GM12878 (cell line): ENCODE data around the gene NME7. TPM values are rescaled to one million over a fixed set of nuclear protein-coding genes. Genes with fewer than 3 reads are reported as not detected.

ENCODE experiments used
- ATAC-seq: fragments of 200-7000 bp; cut with Tn5 transposase; 3 replicates; pipeline ENCODE4 v1.9.1; 2020; ENCODE audit warnings: mild to moderate bottlenecking, moderate library complexity
- BruUV-seq: library from RNA; stranded (reverse); fragments of 400-500 nt; replicated peaks from 2 replicates; lab custom pipeline; 2021; lab: Mats Ljungman, UMichigan
- CTCF ChIA-PET: fragments of 300-600 bp; sonication (Branson Sonifier 250); formaldehyde crosslinking; extraction: SDS; loops from one replicate; lab custom pipeline; 2021; ENCODE audit warnings: inconsistent platforms; lab: Yijun Ruan, JAX
- POLR2A ChIA-PET: fragments of 350-600 bp; formaldehyde crosslinking; extraction: SDS; loops from one replicate; lab custom pipeline; 2021; ENCODE audit warnings: inconsistent platforms; lab: Charles Lee
- RAD21 ChIA-PET: fragments of 300-600 bp; sonication (Branson Sonifier 250); formaldehyde crosslinking; loops from one replicate; lab custom pipeline; 2023; ENCODE audit warnings: antibody characterized with exemption; ENCODE audit not compliant: unreplicated experiment; lab: Charles Lee
- SMC1A ChIA-PET: fragments of 300-600 bp; sonication (Branson Sonifier 250); formaldehyde crosslinking; loops from one replicate; lab custom pipeline; 2023; ENCODE audit not compliant: unreplicated experiment, uncharacterized antibody; lab: Charles Lee
- DNase-seq: peaks from one replicate; pipeline ENCODE4 v3.0.0-alpha.2; 2011; ENCODE audit warnings: low read depth, low spot score
- FAIRE-seq: peaks from 3 replicates; lab custom pipeline; 2011; peaks lifted over from hg19 to GRCh38; lab: Jason Lieb, UNC
- H2AFZ ChIP-seq: 2 replicates; pipeline ENCODE4 v1.6.0; 2011; ENCODE audit warnings: low read depth, low read length, control low read depth; ENCODE audit not compliant: control insufficient read depth
- H3K27ac ChIP-seq: 2 replicates; pipeline ENCODE4 v1.5.1; 2011; ENCODE audit warnings: control low read depth; ENCODE audit not compliant: control insufficient read depth, insufficient read depth
- H3K27me3 ChIP-seq, 2 experiments: replicated peaks in 1 of 2; 2 replicates each; pipeline versions ENCODE4 v1.6.0 to v1.6.1; 2011; ENCODE audit warnings: low read length in 1 of 2; ENCODE audit not compliant: control insufficient read depth in 2 of 2, insufficient read depth in 2 of 2
- H3K36me3 ChIP-seq, 2 experiments: 2 replicates each; pipeline ENCODE4 v1.5.1; 2011; ENCODE audit warnings: low read length in 1 of 2; ENCODE audit not compliant: control insufficient read depth in 2 of 2, insufficient read depth in 2 of 2
- H3K4me1 ChIP-seq: 2 replicates; pipeline ENCODE4 v1.6.1; 2011; ENCODE audit warnings: mild to moderate bottlenecking, low read length, moderate library complexity, mixed read lengths; ENCODE audit not compliant: control insufficient read depth, insufficient read depth
- H3K4me2 ChIP-seq: 2 replicates; pipeline ENCODE4 v1.6.0; 2011; ENCODE audit warnings: control low read depth; ENCODE audit not compliant: control insufficient read depth, insufficient read depth
- H3K4me3 ChIP-seq: fragments of 200-600 bp; sonication (generic); 2 replicates; pipeline ENCODE4 v1.5.1; 2016
- H3K79me2 ChIP-seq: 2 replicates; pipeline ENCODE4 v1.6.0; 2011; ENCODE audit warnings: low read length; ENCODE audit not compliant: control insufficient read depth, insufficient read depth
- H3K9ac ChIP-seq: 2 replicates; pipeline ENCODE4 v1.8.0; 2011; ENCODE audit warnings: low read length, control low read depth, mixed read lengths; ENCODE audit not compliant: control insufficient read depth, insufficient read depth
- H3K9me3 ChIP-seq: replicated peaks from 3 replicates; pipeline ENCODE4 v1.5.1; 2011; ENCODE audit warnings: mild to moderate bottlenecking, low read length; ENCODE audit not compliant: control insufficient read depth, insufficient read depth
- H4K20me1 ChIP-seq: 2 replicates; pipeline ENCODE4 v1.6.0; 2011; ENCODE audit not compliant: control insufficient read depth, insufficient read depth
- BACH1 ChIP-seq: fragments of 450-650 bp; IDR thresholded peaks from 2 replicates; pipeline ENCODE4 v1.6.1; 2017; ENCODE audit warnings: mild to moderate bottlenecking, borderline replicate concordance
- BCL11A ChIP-seq: IDR thresholded peaks from 2 replicates; pipeline ENCODE4 v1.6.1; 2011; ENCODE audit warnings: low read depth, low read length
- BHLHE40 ChIP-seq, 2 experiments: fragments of 450-650 bp in 1 of 2; IDR thresholded peaks; 2 replicates each; pipeline ENCODE4 v1.6.1; 2011 to 2017; ENCODE audit warnings: low read depth in 2 of 2, borderline replicate concordance in 1 of 2, improper control_type of control experiment in 1 of 2, low read length in 1 of 2, mild to moderate bottlenecking in 1 of 2
- BMI1 ChIP-seq: fragments of 450-650 bp; IDR thresholded peaks from 2 replicates; pipeline ENCODE4 v1.6.1; 2016; ENCODE audit warnings: mild to moderate bottlenecking, moderate library complexity, borderline replicate concordance
- DPF2 ChIP-seq: fragments of 450-650 bp; IDR thresholded peaks from 2 replicates; pipeline ENCODE4 v1.6.1; 2017; ENCODE audit warnings: mild to moderate bottlenecking
- EZH2 ChIP-seq: IDR thresholded peaks from 2 replicates; pipeline ENCODE4 v1.6.1; 2012; ENCODE audit warnings: low read depth, mild to moderate bottlenecking, control low read depth, inconsistent platforms, low read length, borderline replicate concordance; ENCODE audit not compliant: control insufficient read depth
- FOXM1 ChIP-seq: IDR thresholded peaks from 2 replicates; pipeline ENCODE4 v1.6.1; 2012; ENCODE audit warnings: low read depth, mild to moderate bottlenecking, inconsistent platforms, low read length, moderate library complexity
- HDAC6 ChIP-seq: fragments of 200-600 bp; sonication (generic); IDR thresholded peaks from one replicate; pipeline ENCODE4 v1.8.0; 2017; ENCODE audit warnings: antibody characterized with exemption; ENCODE audit not compliant: unreplicated experiment
- IKZF1 ChIP-seq: fragments of 450-650 bp; conservative IDR thresholded peaks from 2 replicates; pipeline ENCODE4 v1.6.1; 2017; ENCODE audit warnings: antibody characterized with exemption, mild to moderate bottlenecking
- NFIC ChIP-seq: IDR thresholded peaks from 2 replicates; pipeline ENCODE4 v1.6.1; 2012; ENCODE audit warnings: low read depth, mild to moderate bottlenecking, inconsistent platforms, low read length, moderate library complexity
- NR2C2 ChIP-seq: IDR thresholded peaks from 2 replicates; pipeline ENCODE4 v1.6.1; 2011; ENCODE audit warnings: borderline replicate concordance, low read depth; ENCODE audit not compliant: control insufficient read depth, insufficient read length
- PML ChIP-seq: IDR thresholded peaks from 2 replicates; pipeline ENCODE4 v1.6.1; 2012; ENCODE audit warnings: low read length, inconsistent platforms
- SMC3 ChIP-seq: IDR thresholded peaks from 2 replicates; pipeline ENCODE4 v1.6.1; 2011; ENCODE audit warnings: low read length, improper control_type of control experiment, borderline replicate concordance
- SUPT20H ChIP-seq: IDR thresholded peaks from 2 replicates; pipeline ENCODE4 v1.6.1; 2011; ENCODE audit warnings: low read depth, mild to moderate bottlenecking, low read length, moderate library complexity, borderline replicate concordance; ENCODE audit not compliant: control insufficient read depth
- TARDBP ChIP-seq: IDR thresholded peaks from 2 replicates; pipeline ENCODE4 v1.6.1; 2016; ENCODE audit warnings: borderline replicate concordance
- TCF7 ChIP-seq: IDR thresholded peaks from 2 replicates; pipeline ENCODE4 v1.6.1; 2014; ENCODE audit warnings: antibody characterized with exemption, borderline replicate concordance
- ZNF274 ChIP-seq: IDR thresholded peaks from one replicate; pipeline ENCODE4 v1.8.0; 2011; ENCODE audit not compliant: insufficient read length, insufficient read depth
- WGBS: methylation state at CpG from one replicate; pipeline ENCODE4 v1.1.6; 2016; ENCODE audit warnings: low lambda C conversion rate; ENCODE audit not compliant: insufficient replicate concordance, insufficient coverage; ENCODE audit errors: missing lambda C conversion rate; 5-methylcytosine and 5-hydroxymethylcytosine counted together
- in situ Hi-C: fragments of 300-500 bp; cut with MboI; formaldehyde crosslinking; loops from 9 replicates; pipeline ENCODE4 v1.14.3; 2018; ENCODE audit warnings: mixed read lengths
- intact Hi-C: fragments of 100-400 bp; cut with micrococcal nuclease; formaldehyde crosslinking; loops from one replicate; pipeline ENCODE4 v1.14.2; 2022; ENCODE audit not compliant: unreplicated experiment
- polyA plus RNA-seq, 11 experiments: library from polyadenylated mRNA; depleted of rRNA in 4 of 11; unstranded in 6 of 11; stranded (reverse) in 5 of 11; fragments of >200 nt; fragmentation: Nextera tagmentation in 4 of 11; fragmentation: Illumina TruSeq in 1 of 11; extraction: Ambion mirVana in 4 of 11; extraction: Trizol in 1 of 11; gene quantifications; 1 replicate in 1 of 11; 2 replicates in 10 of 11; pipeline versions ENCODE4 v1.2.1 to v1.2.3, GENCODE V29; 2011 to 2016; ENCODE audit warnings: inconsistent platforms in 2 of 11, missing spikeins in 2 of 11, low read depth in 1 of 11
- total RNA-seq, 4 experiments: library from RNA; depleted of rRNA in 3 of 4; stranded (reverse); fragments of >200 nt in 3 of 4; fragmentation: Illumina TruSeq in 1 of 4; extraction: Trizol in 1 of 4; gene quantifications; 2 replicates each; pipeline versions ENCODE4 v1.2.1 to v1.2.3, GENCODE V29; 2013 to 2021
- TF ChIP-seq, protein P1 (sequence below): fragments of 450-650 bp; formaldehyde crosslinking; IDR thresholded peaks from 2 replicates; pipeline ENCODE4 v1.5.0; 2022; ENCODE audit warnings: mild to moderate bottlenecking, missing genetic modification characterization
- TF ChIP-seq, protein P2 (sequence below): IDR thresholded peaks from 2 replicates; pipeline ENCODE4 v1.6.1; 2011; ENCODE audit warnings: low read depth, low read length, improper control_type of control experiment, borderline replicate concordance

Gene NME7
- total and polyA plus RNA-seq, 10 of the 15 experiments (the other 5 are each of a cell fraction or from before 2014, with no cell fraction given) = 1.5 to 15.6 (median 7.2) TPM

DNA sequence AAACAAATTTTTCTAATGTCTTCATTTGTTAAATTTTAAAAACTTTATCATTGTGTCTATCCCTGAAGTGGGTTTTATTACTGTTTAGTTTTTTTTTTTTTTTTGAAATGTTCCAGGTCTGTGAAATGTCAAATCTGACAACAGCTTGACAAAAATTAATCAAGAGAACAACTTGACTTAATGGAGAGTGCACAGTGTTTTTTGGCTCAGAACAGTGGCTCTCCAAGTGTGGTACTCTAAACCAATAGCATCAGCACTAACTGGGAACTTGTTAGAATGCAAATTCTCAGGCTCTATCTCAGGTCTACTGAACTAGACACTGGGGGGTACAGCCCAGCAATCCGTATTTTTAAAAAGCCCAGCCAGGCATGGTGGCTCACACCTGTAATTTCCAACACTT lies 211.9 kb downstream of the NME7 start (continued):
- TF ChIP-seq, protein P1, sequence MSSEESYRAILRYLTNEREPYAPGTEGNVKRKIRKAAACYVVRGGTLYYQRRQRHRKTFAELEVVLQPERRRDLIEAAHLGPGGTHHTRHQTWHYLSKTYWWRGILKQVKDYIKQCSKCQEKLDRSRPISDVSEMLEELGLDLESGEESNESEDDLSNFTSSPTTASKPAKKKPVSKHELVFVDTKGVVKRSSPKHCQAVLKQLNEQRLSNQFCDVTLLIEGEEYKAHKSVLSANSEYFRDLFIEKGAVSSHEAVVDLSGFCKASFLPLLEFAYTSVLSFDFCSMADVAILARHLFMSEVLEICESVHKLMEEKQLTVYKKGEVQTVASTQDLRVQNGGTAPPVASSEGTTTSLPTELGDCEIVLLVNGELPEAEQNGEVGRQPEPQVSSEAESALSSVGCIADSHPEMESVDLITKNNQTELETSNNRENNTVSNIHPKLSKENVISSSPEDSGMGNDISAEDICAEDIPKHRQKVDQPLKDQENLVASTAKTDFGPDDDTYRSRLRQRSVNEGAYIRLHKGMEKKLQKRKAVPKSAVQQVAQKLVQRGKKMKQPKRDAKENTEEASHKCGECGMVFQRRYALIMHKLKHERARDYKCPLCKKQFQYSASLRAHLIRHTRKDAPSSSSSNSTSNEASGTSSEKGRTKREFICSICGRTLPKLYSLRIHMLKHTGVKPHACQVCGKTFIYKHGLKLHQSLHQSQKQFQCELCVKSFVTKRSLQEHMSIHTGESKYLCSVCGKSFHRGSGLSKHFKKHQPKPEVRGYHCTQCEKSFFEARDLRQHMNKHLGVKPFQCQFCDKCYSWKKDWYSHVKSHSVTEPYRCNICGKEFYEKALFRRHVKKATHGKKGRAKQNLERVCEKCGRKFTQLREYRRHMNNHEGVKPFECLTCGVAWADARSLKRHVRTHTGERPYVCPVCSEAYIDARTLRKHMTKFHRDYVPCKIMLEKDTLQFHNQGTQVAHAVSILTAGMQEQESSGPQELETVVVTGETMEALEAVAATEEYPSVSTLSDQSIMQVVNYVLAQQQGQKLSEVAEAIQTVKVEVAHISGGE (CRISPR knock-in tag) = no peak
- no peak for TF ChIP-seq TARDBP

DNA sequence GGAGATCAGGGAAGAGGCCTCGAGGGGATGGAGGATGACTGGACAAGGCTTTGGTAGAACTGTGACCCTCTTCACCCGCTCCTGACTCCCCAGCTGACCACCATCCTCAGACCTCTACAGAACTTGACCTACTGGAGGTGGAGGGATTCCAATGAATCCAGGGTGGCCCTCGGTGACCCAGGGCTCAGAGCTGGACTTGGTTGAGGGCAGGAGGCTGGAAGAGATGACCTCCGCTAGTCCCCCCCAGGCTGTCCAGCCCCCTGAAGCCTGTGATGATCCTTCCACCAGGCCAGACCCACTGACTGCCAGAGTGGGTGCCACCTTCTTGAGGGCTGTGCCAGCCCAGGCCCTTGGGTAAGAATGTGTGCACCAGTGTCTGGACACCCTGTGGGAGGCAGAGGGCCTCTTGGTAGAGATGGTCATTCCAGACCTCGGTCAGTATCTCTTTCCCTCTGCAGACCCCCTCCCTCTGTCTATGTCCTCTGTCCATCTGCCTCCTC lies 216.2 kb downstream of the NME7 start:
- Histone ChIP-seq H3K9ac (no peak overlapping the region), H4K20me1 (no peaks in the 10 kb centered on the region), H3K4me1 (no peaks in the 10 kb centered on the region), H3K27ac (no peak overlapping the region), H2AFZ (no peak overlapping the region), H3K9me3 (no peaks in the 10 kb centered on the region), H3K27me3 (no peaks in the 10 kb centered on the region), H3K36me3 (no peaks in the 10 kb centered on the region), H3K4me3 (no peak overlapping the region), H3K79me2 (no peaks in the 10 kb centered on the region), H3K4me2 (no peak overlapping the region)
- in situ Hi-C loops = no loop called here
- no peak for DNase-seq
- no peak for FAIRE-seq
- WGBS = 57% methylated on average over 5 of the region's 5 CpGs
- no peak for ATAC-seq
- BruUV-seq = no TSS peak
- ChIA-PET POLR2A (no interaction called here), SMC1A (interaction anchor here (1.5 to 3.0 kb wide), 2 partner anchors 9 to 10 kb away, joined by 4 to 13 read pairs; no protein-coding TSS in a partner anchor), CTCF (interaction anchor here (1.3 to 2.1 kb wide), 2 partner anchors 10 to 197 kb away, joined by 3 to 5 read pairs; no protein-coding TSS in a partner anchor), RAD21 (no interaction called here)
- intact Hi-C loops = no loop called here
- TF ChIP-seq FOXM1 (no peak), SUPT20H (no peak), IKZF1 (no peak), TCF7 (no peak), PML (no peak), EZH2 (no peak), BHLHE40 (IDR thresholded peaks at IDR 0.05; ENCODE audit: borderline replicate concordance in 1 of 2, low read depth in 2 of 2, low read length in 1 of 2) (no peak), HDAC6 (no peak), SMC3 (no peak), BCL11A (no peak), DPF2 (no peak), BACH1 (no peak), ZNF274 (no peak), BMI1 (no peak), NFIC (no peak), NR2C2 (no peak)
- TF ChIP-seq, protein P2, sequence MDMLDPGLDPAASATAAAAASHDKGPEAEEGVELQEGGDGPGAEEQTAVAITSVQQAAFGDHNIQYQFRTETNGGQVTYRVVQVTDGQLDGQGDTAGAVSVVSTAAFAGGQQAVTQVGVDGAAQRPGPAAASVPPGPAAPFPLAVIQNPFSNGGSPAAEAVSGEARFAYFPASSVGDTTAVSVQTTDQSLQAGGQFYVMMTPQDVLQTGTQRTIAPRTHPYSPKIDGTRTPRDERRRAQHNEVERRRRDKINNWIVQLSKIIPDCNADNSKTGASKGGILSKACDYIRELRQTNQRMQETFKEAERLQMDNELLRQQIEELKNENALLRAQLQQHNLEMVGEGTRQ = no peak
